GM23248 (cell line): ENCODE measurements around the gene PCCA. TPM values are rescaled to one million over a fixed set of nuclear protein-coding genes. Genes with fewer than 3 reads are reported as not detected.

ENCODE experiments used
- DNase-seq: peaks from one replicate; pipeline ENCODE4 v3.0.0-alpha.2; 2015
- H2AFZ ChIP-seq: fragments of 200-600 bp; sonication (generic); 2 replicates; pipeline ENCODE4 v1.6.1; 2016; ENCODE audit warnings: antibody characterized with exemption
- H3F3A ChIP-seq: fragments of 200-600 bp; sonication (generic); 2 replicates; pipeline ENCODE4 v1.6.1; 2016; ENCODE audit warnings: mild to moderate bottlenecking, antibody characterized with exemption, mixed run types; ENCODE audit not compliant: insufficient read depth
- H3K27ac ChIP-seq: fragments of 200-600 bp; sonication (generic); 2 replicates; pipeline ENCODE4 v1.5.1; 2016; ENCODE audit warnings: mild to moderate bottlenecking
- H3K27me3 ChIP-seq: fragments of 200-600 bp; sonication (generic); replicated peaks from 2 replicates; pipeline ENCODE4 v1.6.1; 2016; ENCODE audit warnings: mild to moderate bottlenecking; ENCODE audit not compliant: insufficient read depth
- H3K36me3 ChIP-seq: fragments of 200-600 bp; sonication (generic); 2 replicates; pipeline ENCODE4 v1.6.1; 2016; ENCODE audit warnings: low read depth, mild to moderate bottlenecking
- H3K4me1 ChIP-seq: fragments of 200-600 bp; sonication (generic); 2 replicates; pipeline ENCODE4 v1.6.1; 2016; ENCODE audit warnings: mild to moderate bottlenecking; ENCODE audit not compliant: insufficient read depth
- H3K4me2 ChIP-seq: fragments of 200-600 bp; sonication (generic); one replicate; pipeline ENCODE4 v1.6.1; 2016; ENCODE audit warnings: mild to moderate bottlenecking; ENCODE audit not compliant: unreplicated experiment
- H3K4me3 ChIP-seq: fragments of 200-600 bp; sonication (generic); 2 replicates; pipeline ENCODE4 v1.5.1; 2016; ENCODE audit warnings: mild to moderate bottlenecking
- H3K79me2 ChIP-seq: fragments of 200-600 bp; sonication (generic); 2 replicates; pipeline ENCODE4 v1.6.1; 2016; ENCODE audit warnings: mild to moderate bottlenecking; ENCODE audit not compliant: insufficient read depth
- H3K9ac ChIP-seq: fragments of 200-600 bp; sonication (generic); 2 replicates; pipeline ENCODE4 v1.6.1; 2016; ENCODE audit warnings: mild to moderate bottlenecking
- H3K9me2 ChIP-seq: fragments of 200-600 bp; sonication (generic); 2 replicates; pipeline ENCODE4 v1.6.1; 2016; ENCODE audit warnings: mixed run types, mild to moderate bottlenecking, moderate library complexity; ENCODE audit not compliant: insufficient read depth
- H3K9me3 ChIP-seq: fragments of 200-600 bp; sonication (generic); one replicate; pipeline ENCODE4 v1.6.1; 2017; ENCODE audit warnings: low read depth
- H4K20me1 ChIP-seq: fragments of 200-600 bp; sonication (generic); 2 replicates; pipeline ENCODE4 v1.6.0; 2016; ENCODE audit not compliant: insufficient read depth
- EZH2 ChIP-seq: fragments of 200-600 bp; sonication (generic); IDR thresholded peaks from 2 replicates; pipeline ENCODE4 v1.6.1; 2018; ENCODE audit warnings: antibody characterized with exemption, mild to moderate bottlenecking; ENCODE audit not compliant: insufficient read depth, poor library complexity, severe bottlenecking
- EZH2phosphoT487 ChIP-seq: fragments of 200-600 bp; sonication (generic); IDR thresholded peaks from 2 replicates; pipeline ENCODE4 v1.6.1; 2018; ENCODE audit warnings: antibody characterized with exemption, moderate library complexity, mild to moderate bottlenecking, low read depth; ENCODE audit not compliant: insufficient read depth
- WGBS, 2 experiments: methylation state at CpG; one replicate each; pipeline ENCODE4 v1.1.6; 2015 to 2017; ENCODE audit warnings: low lambda C conversion rate in 2 of 2, low coverage in 1 of 2; ENCODE audit errors: missing lambda C conversion rate in 2 of 2; 5-methylcytosine and 5-hydroxymethylcytosine counted together
- in situ Hi-C: fragments of 300-500 bp; cut with MboI; formaldehyde crosslinking; loops from 2 replicates; pipeline ENCODE4 v1.15.0; 2020
- polyA plus RNA-seq: library from polyadenylated mRNA; unstranded; fragments of >200 nt; fragmentation: Nextera tagmentation; extraction: Ambion mirVana; gene quantifications from 2 replicates; pipeline ENCODE4 v1.2.1, GENCODE V29; 2016
- total RNA-seq: library from RNA; depleted of rRNA; stranded (reverse); fragments of >200 nt; shearing (Covaris generic); gene quantifications from 2 replicates; pipeline ENCODE4 v1.2.3, GENCODE V29; 2014

The PCCA gene
- total and polyA plus RNA-seq, 2 experiments from 2014 or later = 9.1 to 9.6 TPM

DNA sequence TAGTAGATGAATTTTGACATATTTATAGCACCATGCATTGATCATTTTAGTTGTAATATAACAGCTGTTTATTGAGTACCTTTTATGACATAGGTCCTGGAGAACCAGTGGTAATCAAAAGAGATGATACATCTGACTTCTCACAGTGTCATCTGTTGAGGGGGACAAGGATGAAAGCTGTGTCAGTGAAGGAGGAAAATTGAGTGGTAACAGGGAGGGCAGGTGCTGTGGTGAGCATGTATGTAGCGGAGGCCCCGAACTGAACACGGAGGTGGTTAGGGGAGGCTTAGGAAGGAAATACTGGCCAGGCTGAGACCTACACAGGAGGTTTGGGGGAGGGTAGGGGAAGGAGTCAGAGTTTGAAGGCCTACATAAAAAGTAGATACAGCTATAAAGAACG, 300.0 kb downstream of the PCCA start:
- no peak overlapping the region for H3K4me2 ChIP-seq
- no peak overlapping the region for H2AFZ ChIP-seq
- no peak for TF ChIP-seq EZH2
- no peak for TF ChIP-seq EZH2phosphoT487
- no peak overlapping the region for H3K9ac ChIP-seq
- peaks cover 27% of the 10 kb centered on the region for H3F3A ChIP-seq
- no peaks in the 10 kb centered on the region for H3K9me3 ChIP-seq
- WGBS, 2 experiments = 94 to 99% methylated on average over 3 to 4 of the region's 4 CpGs
- no peaks in the 10 kb centered on the region for H3K9me2 ChIP-seq
- no peaks in the 10 kb centered on the region for H4K20me1 ChIP-seq
- DNase-seq = no peak
- H3K36me3 ChIP-seq = no peaks in the 10 kb centered on the region
- H3K4me3 ChIP-seq = no peak overlapping the region
- H3K4me1 ChIP-seq = peaks cover 21% of the 10 kb centered on the region
- H3K79me2 ChIP-seq = no peaks in the 10 kb centered on the region
- H3K27me3 ChIP-seq = no peaks in the 10 kb centered on the region
- no peak overlapping the region for H3K27ac ChIP-seq
- in situ Hi-C loops = no loop called here

DNA sequence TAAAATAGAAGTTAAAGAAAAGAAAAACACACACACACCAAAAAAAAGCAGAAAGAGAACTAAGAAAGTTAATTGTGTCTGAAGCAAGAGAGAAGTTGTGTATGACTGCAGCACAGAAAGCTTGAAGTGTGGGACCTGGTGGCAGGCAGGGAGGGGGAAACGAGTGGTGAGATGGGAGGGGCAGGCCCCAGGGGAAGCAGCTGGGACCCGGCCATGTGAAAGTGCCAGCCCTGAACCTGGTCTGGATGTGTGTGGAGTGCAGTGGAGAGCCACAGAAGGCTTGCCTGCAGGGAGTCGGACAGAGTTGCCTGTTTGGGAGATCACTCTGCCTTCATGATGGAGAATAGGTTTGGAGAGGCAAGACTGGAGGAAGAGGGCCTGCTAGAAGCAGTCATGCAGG, 300.7 kb downstream of the PCCA start:
- no peak for TF ChIP-seq EZH2phosphoT487
- no peak for TF ChIP-seq EZH2

GRCh38 chr13:100392709-100393630, 304.1 kb downstream of the PCCA start:
- peak overlapping the region; percentile 99 for H3K27ac ChIP-seq
- H3K36me3 ChIP-seq = no peaks in the 10 kb centered on the region
- H3K9ac ChIP-seq = peak overlapping the region; percentile 81
- H2AFZ ChIP-seq = peak overlapping the region; percentile 73
- no peaks in the 10 kb centered on the region for H3K9me3 ChIP-seq
- 17 to 18% methylated on average over 12 of the region's 12 CpGs for WGBS, 2 experiments
- no peaks in the 10 kb centered on the region for H3K79me2 ChIP-seq
- H4K20me1 ChIP-seq = no peaks in the 10 kb centered on the region
- no peak for TF ChIP-seq EZH2
- no peak for TF ChIP-seq EZH2phosphoT487
- no peaks in the 10 kb centered on the region for H3K9me2 ChIP-seq
- H3F3A ChIP-seq = peaks cover 47% of the 10 kb centered on the region
- H3K27me3 ChIP-seq = no peaks in the 10 kb centered on the region
- H3K4me2 ChIP-seq = peak overlapping the region; percentile 92
- DNase-seq = peak; percentile 99
- peaks cover 32% of the 10 kb centered on the region for H3K4me1 ChIP-seq
- in situ Hi-C loops = no loop called here
- peak overlapping the region; percentile 70 for H3K4me3 ChIP-seq

More for the DNA sequence above, 300.7 kb downstream of the PCCA start:
- H3F3A ChIP-seq = peaks cover 34% of the 10 kb centered on the region
- 62 to 65% methylated on average over 3 of the region's 3 CpGs for WGBS, 2 experiments
- H4K20me1 ChIP-seq = no peaks in the 10 kb centered on the region
- H3K4me2 ChIP-seq = no peak overlapping the region
- no peaks in the 10 kb centered on the region for H3K27me3 ChIP-seq
- no peaks in the 10 kb centered on the region for H3K9me3 ChIP-seq
- no peaks in the 10 kb centered on the region for H3K79me2 ChIP-seq
- H3K4me3 ChIP-seq = no peak overlapping the region
- no peaks in the 10 kb centered on the region for H3K36me3 ChIP-seq
- in situ Hi-C loops = no loop called here
- no peak overlapping the region for H2AFZ ChIP-seq
- H3K4me1 ChIP-seq = peaks cover 24% of the 10 kb centered on the region
- H3K27ac ChIP-seq = no peak overlapping the region
- no peak for DNase-seq
- H3K9me2 ChIP-seq = no peaks in the 10 kb centered on the region
- no peak overlapping the region for H3K9ac ChIP-seq

DNA sequence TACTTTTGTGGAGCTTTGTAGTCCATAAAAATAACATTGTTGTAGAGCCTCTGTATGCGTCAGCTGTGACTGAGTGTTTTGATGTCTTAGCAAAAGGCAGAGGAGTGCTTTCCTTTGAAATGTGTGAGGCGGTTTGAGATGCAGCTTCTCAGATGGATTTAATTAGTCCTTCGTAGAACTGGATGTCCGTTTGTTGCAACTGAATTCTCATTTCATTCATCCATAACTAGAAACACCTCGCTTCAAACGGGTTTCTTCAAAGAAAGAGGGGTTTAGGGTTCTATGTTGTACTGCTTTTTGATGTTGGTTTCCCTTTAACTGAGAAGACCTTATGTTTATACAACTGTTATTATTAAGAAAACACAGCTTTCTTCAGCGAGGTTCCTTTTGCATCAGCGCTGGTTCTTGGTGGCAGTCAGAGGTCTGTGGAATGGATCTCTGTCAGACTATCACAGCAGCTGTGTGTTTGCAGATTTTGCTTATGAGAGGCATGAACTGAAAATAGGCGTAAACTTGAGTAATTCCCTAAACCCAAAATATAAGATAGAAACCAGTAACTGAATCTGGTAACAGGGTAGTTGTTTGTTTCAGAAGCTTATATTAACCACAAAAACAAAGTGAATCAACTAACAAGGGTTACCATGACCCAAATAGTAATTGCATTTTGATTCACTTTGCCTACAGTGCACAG, 305.3 kb downstream of the PCCA start:
- Histone ChIP-seq H3K9ac (peak overlapping the region; percentile 81), H2AFZ (peak overlapping the region; percentile 73), H3K4me1 (peaks cover 32% of the 10 kb centered on the region), H3K36me3 (no peaks in the 10 kb centered on the region), H3F3A (peaks cover 47% of the 10 kb centered on the region), H3K79me2 (no peaks in the 10 kb centered on the region), H3K27ac (peak overlapping the region; percentile 99), H3K27me3 (no peaks in the 10 kb centered on the region), H4K20me1 (no peaks in the 10 kb centered on the region), H3K9me2 (no peaks in the 10 kb centered on the region), H3K9me3 (no peaks in the 10 kb centered on the region), H3K4me2 (peak overlapping the region; percentile 92), H3K4me3 (peak overlapping the region; percentile 70)
- peak; percentile 94 for DNase-seq
- WGBS, 2 experiments = 1% methylated on average over 9 of the region's 9 CpGs
- in situ Hi-C loops = no loop called here
- TF ChIP-seq EZH2phosphoT487 (no peak), EZH2 (no peak)
